Activated CD4-positive, alpha-beta T cell treated with anti-CD3 and anti-CD28 coated beads, Interleukin-2, amount 50 U/mL, for 24 hours (primary cell): ENCODE results near the gene GPSM1.
"Not testable (repeated sequence)": the region's sequence is repeated elsewhere in the genome, so short reads cannot be mapped to it uniquely, and the experiment has no call there.

Source experiments
- DNase-seq, 2 donors: peaks; one replicate each; pipeline ENCODE4 v3.0.0-alpha.2; 2020; ENCODE audit warnings: low read depth in 1 of 2, low spot score in 1 of 2

The GPSM1 gene

DNA sequence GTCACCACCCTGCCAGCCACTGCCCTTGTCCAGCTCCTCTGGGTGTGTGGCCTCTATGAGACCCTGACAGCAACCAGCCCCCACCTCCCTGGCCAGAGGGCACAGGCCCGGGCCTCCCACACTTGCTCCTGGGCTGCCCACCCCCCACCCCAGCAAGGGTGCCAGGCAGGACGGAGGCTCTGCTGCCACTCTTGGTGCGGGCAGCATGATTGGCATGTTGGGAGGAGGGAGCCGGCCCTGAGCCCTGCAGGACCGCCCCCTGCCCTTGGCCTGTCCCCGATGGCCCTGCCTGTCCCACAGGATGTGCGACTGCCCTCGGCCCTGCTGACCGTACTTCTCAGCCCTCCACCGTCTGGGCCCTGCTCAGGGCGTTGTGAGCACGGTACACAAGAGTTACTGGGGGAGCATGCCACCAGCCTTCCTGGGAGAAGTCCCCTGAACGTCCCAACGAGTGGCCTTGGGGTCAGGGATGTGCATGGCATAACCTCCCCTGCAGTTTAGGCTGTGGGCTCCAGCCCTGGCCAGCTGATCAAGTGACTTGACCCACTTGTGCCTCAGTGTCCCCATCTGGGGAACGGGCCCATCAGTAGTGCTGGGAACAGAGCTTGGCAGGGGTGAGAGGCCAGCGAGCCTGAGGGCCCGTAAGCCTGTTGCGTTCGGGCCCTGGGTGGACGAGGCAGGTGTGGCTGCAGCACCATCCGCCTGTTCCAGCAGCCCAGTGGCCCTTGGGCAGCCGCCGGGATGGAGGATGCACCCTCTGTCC is 16.0 kb downstream of the GPSM1 start:
- DNase-seq = no peak

DNA sequence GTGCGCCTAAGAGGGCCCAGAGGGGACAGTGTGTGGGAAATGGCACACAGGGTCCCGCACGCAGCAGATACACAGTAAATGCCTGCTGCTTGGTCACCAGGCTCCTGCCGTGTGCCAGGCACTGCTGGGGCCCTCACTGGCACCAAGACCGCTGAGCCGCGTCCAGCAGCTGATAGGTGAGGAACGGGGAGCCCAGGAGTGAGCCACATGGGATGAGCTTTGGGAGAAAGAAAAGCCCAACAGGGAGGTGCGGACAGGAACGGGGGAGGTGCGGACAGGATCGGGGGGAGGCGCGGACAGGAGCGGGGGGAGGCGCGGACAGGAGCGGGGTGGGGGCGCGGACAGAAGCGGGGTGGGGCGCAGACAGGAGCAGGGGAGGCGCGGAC is 16.5 kb downstream of the GPSM1 start:
- DNase-seq = no peak

GRCh38 chr9:136344544-136345280 is 17.4 kb downstream of the GPSM1 start:
- DNase-seq = no peak

DNA sequence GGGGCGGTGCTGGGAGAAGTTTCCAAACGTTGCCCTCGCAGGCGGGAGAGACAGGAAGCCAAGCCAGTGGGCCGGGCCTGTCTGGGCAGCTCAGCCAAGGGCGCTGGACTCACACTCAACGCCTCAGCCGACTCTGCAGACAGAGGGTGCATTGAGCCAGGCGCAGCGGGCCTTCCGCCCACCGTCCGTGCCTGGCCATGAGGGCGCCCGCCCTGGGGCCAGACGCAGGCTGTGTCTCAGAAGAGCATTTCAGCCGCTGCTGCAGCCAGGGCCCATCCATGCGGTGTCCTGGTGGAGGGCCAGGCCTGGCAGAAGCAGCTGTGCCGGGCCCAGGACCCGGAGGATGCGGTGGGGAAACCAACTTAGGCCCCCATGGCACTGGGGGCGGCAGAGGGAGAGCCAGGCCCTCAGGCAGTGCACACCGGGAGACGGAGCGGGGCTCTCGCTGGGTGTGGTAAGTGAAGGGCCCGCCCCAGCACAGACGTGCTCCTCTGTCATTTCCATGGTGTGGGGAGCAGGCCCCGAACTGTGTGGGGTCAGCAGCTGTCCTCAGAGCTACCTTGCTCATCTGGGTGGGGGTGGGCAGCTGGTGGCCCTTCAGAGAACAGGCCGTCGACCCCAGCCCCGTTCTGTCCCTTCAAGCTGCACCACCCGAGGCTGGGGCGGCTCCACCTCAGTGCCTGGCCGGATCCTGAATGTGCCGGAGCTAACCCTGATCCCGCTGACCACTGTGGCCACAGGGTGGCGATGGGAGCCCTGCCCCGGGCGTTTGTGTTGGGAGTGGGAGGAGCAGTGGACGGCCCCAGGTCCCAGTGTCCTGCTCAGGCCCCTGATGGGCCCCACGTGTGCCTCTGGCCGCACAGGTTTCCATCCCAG is 18.2 kb downstream of the GPSM1 start:
- DNase-seq = no peak

DNA sequence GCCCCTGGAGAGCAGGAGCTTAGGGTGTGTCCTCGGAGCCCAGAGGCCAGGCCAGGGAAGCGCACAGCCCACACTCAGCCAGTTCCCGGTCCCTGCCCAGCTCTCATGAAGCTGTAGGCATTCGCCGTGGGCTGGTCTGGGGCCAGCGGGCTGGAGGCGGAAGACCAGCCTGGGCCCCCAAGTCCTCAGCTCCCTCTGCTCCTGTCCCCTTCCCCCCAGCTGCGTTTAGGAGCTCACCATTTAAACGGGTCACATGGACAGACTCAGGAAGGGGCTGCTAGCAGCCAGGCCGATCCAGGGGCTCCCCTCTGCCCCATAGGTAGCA is 18.8 kb downstream of the GPSM1 start:
- DNase-seq = no peak

GRCh38 chr9:136346927-136347465 is 19.7 kb downstream of the GPSM1 start:
- no peak for DNase-seq

- DNase-seq = no peak
Measured at GRCh38 chr9:136347472-136348256, 20.3 kb downstream of the GPSM1 start.

DNA sequence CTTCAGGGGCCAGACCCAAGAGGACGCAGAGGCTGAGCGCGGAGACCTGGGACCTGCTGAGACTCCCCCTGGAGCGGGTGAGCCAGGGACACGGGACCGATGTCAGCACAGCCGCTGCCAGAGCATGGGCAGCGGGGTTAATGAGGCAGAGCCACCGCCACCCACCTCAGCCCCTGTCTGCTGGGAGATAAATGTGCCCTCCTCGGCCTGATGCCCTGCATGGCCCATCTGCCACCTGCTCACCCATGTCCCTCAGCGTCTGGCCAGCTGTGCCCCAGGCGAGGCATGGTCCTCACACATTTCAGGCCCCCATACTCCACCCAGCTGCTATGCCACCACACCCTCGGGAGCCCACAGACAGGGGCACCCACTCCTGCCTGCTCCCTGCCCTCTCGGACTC is 21.4 kb downstream of the GPSM1 start:
- no peak for DNase-seq

GRCh38 chr9:136349546-136349945 is 22.2 kb downstream of the GPSM1 start:
- no peak for DNase-seq

DNA sequence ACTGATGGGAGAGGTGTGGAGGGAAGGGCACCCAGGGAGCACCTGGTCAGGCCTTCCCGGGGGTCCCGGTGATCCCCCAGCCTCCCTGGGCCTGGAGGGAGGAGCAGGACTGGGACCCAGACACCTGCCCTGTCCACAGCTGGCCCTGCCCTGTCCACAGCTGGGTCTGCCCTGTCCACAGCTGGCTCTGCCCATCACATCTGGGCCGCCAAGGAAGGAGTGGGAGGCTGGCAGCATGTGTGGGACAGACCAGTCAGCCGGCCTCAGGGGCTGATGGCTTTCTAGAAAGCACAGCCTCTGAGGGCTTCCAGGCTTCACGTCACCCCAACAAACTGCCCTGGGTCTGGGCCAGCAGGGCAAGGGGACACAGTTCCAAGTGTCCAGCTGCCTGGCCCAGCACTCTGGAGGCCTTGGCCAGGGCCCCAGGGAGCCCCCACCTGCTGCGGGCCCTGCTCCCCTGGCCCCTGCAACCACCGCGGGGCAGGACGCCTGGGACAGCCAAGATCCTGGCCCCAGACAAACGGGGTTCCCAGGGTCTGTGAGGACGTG is 24.0 kb downstream of the GPSM1 start:
- DNase-seq = no peak

- DNase-seq = not testable (repeated sequence)
Measured at GRCh38 chr9:136351868-136352267, 24.5 kb downstream of the GPSM1 start.

- DNase-seq = no peak
Measured at GRCh38 chr9:136352682-136353081, 25.3 kb downstream of the GPSM1 start.

DNA sequence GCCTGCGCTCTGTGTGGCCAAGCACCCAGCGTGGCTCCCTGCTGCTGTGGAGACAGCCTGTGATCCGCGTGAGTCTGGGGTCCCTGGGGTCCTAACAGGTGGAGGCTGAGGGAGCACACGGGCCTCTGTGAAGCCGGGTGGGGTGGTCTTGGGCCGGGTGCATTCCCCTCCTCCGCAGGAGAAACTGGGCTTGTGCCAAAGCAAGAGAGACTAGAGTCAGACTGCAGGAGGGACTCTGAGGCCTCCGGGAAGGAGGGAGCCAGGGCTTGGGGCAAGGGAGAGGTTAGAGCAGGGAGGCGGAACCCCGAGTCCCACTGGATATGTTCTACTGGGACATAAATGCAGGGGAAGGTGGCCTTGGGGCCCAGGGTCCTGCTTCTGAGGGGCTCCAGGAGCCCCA is 25.7 kb downstream of the GPSM1 start:
- DNase-seq = no peak

DNA sequence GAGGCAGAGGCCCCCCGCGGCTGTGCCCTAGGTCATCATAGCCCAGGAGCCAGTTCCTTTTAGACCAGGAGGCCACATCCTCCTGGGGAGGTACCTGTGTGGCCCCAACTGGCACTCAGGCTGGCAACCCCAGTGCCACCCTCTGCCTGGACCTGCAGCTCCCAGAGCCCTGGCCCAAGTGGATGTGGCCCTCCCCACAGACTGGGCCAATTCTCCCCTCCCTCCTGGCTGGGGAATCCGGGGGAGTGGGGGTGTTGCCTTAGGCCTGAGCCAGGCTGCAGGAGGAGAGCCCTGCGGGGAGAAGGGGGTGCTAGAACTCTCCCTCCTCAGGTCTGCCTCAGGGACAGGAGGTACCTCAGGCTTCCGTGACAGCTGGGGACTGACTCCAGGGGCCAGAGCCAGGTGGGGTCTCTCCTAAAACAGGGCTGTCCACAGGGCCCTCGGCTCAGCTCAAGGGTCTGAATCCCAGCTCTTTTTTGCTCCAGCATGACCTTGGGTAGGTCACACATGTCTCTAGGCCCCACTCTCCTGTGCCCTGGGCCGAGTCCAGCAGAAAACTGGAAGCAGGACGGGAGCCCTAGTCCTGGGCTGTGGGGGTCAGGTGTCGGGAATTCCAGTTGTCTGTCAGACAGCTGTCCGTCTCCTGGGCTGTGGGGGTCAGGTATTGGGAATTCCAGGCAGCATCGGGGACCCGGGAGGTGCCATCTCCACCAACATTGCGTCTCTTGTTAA is 26.6 kb downstream of the GPSM1 start:
- no peak for DNase-seq

DNA sequence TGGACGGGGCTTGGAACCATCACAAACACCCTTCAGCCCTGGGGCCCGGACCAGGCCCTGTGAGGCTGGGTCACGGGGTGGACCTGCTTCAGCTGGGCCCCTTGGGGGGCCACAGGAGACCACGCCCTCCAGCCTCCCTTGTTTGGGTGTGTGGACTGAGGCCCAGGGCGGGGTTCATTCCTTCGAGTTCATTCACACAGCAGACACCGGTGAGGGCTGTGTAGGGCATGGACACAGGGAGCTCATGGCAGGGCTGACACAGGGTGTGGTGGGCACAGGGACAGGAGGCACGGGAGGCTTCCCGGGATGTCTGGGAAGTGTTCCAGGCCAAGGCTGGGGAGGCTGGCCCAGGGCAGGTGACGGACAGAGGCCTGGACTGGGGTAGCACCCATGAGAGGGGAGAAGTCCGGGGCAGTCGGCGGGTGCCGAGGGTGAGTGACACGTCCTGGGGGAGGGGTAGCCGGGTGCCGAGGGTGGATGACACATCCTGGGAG is 27.3 kb downstream of the GPSM1 start:
- DNase-seq = no peak

GRCh38 chr9:136355616-136356557 is 28.5 kb downstream of the GPSM1 start:
- no peak for DNase-seq

- DNase-seq = no peak
Measured at GRCh38 chr9:136357202-136357725, 29.9 kb downstream of the GPSM1 start.

DNA sequence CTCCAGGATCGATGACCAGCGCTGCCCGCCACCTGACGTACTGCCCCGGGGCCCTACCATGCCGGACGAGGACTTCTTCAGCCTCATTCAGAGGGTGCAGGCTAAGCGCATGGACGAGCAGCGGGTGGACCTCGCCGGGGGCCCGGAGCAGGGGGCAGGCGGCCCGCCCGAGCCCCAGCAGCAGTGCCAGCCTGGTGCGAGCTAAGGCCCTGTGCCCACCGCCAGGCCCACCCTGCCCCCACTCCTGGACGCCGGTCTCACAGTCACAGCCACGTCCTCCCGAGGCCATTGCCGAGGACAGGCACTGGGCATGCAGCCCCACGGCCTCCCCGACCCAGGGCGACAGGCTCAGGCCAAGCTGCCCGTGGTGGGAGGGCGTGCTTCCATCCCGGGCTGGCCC is 30.7 kb downstream of the GPSM1 start:
- DNase-seq = no peak
